ENCODE measurements around the gene SUMF1.

SUMF1 gene

DNA sequence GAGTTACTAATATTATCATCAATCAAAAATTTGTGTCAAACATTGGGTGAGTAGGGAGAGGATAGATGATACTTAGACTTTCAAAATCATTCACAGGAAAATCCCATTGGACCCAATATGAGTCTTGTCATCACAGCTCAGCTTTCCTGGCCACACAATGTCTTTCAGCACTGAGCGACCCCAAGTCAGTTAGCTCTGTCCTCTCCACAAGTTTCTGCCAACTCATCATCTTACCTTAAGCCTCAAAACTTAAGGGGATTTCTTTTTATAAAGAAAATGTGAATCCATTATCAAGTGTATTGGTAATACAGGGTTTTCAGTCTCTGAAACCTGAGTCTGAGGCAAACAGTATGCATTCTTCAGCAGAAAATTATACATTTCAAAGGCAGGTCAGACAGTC lies 55.8 kb downstream of the SUMF1 start:
- no peak for DNase-seq

DNA sequence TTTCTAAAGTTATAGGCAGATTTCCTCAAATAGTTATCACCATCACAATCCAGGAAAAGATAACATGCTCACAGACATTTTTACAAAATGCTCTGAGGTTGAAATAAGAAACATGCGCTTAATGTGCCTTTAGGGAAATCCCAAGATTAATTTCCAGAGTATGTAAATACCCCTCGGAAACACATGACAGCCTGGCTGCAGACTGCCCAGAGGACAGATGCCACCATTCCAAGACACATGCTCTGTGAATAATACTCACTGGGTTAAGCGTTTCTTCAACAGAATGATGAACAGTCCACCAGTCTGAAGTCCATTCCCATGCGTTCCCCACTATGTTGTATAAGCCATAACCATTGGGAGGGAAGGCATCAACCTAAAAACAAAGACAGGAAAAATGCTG lies 56.5 kb downstream of the SUMF1 start:
- no peak for DNase-seq

DNA sequence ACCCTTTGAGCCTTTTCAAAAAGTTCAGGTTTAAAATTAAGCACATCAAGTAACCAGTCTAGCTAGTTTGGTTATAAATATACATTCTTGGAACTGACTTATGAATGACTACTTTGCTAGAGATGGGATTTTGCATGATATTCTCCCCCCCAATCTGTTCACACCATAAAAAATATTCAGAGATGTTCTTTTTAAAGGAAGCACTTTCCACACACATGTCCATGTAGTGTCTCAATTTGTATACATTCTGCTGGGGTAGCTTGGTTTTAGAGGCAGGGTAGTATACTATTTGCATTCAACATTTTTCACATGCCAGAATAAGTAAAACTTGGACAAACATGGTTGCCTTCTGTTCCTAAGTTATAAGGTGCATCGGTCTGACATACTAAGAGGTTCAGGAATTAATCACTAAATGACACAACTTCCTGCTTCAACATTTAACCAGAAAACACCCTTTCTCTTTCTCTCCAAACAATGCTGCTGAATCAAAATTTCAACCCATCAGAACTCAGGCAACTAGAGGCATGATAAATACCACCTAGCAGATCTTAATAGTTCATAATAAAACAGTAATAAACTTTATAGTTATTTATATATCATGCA lies 57.0 kb downstream of the SUMF1 start:
- DNase-seq = no peak

DNA sequence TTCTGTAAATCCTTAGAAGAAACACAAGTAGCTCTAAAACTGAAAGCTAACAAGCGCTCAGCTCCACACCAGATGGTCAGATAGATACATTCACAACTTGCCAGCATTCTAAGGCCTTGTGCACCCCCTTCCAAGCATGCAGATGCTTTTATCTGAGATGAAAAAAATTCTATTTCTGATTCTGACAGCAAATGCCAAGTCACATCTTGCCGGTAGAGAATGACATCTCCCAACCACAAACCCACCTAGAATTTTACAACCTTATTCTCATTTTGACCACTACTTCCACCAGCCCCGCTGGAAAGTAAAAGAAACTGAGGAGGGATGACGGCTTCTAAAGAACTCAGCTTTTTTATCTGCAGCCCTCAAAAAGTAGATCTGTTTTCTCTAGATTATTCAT lies 57.7 kb downstream of the SUMF1 start:
- no peak for DNase-seq

DNA sequence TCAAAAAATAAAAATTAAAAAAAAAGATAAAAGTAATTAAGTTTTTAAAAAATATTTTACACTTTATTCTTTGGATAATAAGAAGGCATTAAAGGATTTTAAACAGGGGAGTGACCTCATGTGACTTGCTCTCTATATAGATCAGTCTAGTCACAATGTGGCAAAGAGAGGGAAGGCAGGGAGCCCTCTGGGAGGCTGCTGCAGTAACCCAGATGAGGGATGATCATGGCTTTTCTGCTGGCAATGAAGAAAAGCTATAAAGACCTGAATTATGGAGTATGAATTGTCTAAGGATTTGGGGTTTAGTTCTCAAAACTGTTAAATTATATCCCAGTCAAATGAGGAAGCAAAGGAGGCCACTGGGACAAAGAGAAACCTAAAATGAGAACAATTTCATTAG lies 58.1 kb downstream of the SUMF1 start:
- DNase-seq = no peak

DNA sequence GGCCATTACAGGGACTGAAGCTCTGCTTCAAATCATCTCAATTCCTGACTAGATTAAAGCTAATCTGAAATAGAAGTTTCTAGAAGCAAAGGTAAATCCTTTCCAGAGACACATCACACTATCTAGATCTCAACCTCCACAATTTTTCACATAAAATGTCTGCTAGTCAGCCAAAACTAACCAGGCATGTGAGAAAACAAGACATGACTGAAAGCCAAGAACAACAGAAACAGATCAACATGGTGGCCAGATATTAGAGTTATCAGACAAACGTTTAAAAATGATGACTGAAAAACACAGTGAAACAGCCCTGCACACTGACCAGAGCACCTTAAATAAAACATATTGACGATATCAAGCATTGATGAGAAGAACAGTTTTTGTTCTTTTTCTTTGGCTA lies 59.1 kb downstream of the SUMF1 start:
- no peak for DNase-seq

DNA sequence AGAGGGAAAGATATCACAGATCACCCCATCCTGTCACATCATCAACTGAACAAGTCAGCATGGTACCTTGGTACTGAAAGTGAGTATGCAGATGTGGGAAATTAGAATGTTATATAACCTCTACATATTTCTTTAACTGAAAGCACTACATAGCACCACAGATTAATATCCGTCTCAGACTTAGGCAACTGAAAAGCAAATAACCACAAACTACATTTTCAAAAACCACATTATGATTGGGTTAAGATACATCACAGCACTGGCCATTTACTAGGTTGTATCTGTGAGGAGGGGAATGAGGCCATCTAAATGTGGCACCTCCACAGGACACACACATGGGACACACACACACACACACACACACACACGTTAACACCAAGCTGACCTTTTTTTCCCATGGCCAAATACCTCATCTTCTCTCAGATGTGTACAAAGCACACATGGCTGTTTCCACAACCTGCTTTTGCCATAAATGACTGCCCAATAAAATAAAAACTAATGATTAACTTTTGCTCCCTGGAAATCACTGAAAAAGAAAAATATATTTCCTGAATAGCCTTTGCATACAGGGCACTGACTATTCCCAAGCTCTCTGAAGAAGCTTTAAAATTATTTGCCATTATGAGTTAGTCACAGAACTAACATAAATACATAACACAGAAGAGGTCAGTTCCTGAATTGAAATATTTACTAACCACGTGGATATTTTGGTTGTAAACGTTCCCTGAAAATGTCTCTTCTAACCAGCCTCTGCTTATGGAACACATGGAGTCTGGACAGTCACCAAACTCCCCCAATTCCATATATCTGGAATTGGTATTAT lies 60.1 kb downstream of the SUMF1 start:
- no peak for DNase-seq

DNA sequence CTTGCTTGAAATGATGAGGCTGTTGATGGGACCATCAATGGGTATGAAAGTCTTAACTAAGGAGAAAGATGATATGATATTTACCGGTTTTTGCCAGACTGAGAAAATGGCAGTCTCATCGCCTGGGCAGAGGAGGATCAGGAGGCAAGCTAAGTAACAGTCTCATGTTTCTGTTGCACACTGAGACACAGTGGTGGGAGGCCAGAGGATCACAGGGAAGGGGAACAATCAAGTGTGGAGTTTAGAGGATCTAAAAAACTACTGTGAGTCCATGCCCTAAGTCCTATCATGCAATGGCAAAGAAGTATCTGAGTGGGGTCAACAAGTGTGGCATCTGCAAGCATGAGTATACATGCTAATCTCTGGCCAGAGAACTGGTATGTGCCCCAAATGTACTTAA lies 62.2 kb downstream of the SUMF1 start:
- no peak for DNase-seq

DNA sequence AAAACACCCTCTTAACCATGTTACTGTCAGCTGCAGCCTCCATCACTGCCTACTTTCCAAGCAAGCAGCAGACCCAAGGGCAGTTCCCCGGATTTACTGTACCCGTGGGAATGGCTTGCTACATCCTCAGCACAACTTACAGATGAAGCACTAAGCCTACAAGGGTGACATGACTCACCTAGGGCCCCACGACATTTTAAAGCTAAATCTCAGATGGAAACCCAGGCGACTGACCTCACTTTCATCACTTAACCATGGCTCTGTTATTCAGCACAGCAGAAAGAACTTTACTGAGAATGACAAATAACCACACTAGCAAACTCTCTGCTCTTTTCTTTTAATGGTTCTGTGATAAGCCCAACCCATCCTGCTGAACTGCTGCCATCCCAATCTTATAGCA lies 65.6 kb downstream of the SUMF1 start:
- no peak for DNase-seq

DNA sequence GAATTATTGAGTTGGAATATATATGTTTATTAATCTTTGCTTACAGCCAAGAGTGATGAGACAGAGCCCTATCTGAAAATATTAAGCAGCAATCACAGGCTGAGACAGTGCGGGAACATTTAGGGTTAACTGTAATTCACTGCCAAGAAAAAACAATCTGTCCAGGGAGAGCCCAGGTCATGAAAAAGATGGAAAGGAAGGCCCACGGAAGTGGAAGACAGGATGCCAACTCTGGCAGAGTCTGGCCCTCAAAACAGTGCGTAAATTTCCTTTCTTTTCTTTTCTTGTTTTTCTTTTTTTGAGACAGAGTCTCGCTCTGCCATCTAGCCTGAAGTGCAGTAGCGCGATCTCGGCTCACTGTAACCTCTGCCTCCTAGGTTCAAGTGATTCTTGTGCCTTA lies 67.6 kb downstream of the SUMF1 start:
- no peak for DNase-seq

DNA sequence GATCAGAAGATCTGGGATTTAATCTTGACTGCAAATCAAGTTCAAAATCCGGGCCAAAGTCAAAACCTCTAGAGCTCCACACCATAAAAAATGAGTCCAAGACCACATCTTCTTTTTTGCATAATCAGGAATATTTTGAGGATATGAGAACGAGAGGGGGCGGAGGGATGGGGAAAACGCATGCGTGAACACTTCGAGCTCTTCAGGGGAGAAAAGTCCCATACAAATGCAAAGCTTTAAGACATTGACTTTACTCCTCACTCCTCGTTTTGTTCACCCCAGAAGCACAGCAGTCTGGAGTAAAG lies 68.2 kb downstream of the SUMF1 start:
- DNase-seq = no peak

DNA sequence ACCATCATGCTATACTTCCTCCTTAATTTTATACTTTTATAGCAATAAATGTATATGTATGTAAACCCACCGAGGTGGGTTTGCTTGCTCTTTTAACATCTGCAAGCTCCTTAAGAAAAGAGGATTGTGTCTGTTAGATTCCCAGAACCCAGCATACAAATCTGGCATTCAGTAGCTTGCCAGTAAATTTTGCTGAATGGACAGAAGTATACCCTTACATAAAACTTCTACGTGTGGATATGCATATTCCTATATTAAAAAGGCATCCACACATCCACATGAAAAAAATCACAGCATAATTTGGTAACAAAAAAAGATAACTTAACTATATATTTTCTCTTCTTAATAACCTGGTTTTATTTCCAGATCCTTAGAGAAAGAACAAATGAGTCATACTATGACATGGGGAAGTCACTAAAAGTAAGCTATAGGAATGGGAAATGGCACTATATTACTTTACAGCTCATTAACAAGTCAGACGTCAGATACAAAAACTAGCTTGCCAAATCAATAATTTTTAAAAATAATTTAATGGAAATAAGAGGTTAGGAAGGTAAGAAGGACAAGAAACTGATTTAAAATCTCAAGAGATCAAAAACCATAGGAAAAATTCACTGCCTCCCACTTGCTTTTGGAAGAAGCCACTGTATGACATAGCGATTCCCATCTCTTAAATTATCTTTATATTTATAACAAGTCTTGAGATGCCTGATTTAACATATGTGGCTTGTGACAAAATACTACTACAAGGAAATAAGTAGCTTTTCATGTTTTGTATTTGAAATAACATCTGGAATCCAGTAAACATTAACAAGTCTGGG lies 68.7 kb downstream of the SUMF1 start:
- no peak for DNase-seq

DNA sequence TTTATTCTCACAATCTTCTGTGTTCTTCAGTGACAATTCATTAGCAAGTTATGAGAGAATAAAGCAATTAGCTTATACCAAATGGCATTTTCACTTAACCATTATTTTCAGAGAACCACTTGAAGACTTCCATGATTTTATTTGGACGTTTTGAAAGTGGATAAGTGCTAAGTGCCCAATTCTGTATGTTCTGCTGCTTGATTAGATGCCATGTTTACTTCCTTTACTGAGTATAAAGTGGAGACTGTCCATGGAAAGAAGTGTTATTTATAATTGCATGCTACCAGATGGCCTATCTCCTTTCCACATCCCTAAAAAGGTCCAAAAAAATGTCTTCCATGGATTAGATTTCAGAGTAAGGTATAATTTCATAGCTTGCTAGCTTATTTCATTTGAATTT lies 69.6 kb downstream of the SUMF1 start:
- DNase-seq = no peak

DNA sequence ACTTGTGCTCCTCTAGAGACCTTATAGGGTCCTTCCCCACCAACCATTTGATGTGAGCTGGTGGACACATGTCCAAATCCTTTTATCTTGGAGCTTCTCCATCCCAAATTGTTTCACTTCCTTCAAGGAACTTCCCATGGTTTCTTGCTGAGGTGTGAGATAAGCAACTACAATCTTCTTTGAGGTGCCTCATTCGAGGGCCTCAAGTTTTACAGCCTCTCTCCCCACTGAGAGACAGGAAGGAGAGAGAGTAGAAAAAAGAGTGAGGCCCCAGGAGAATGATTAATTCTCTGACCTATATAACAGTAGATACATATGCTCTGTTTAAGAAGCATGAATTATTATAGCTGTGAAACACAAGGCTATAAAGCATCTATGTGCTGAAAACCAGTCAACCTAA lies 70.5 kb downstream of the SUMF1 start:
- DNase-seq = no peak

DNA sequence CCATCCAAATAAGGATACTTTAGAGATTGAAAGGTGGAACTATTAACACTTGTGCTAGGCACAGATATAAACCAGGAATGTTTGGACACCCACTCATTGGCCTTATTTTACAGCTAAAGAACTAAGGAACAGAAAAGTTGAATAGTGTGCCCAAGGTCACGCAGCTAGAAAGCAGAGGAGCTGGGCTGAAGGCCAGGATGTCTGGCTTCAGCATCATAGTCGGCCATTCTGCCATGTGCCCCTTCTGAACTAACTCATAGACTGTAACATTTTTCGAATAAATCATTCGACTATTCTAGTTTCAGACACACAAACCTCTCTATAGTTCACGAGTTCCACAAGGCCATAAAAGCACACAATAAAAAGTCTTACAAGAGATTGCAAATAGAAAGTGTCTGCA lies 71.1 kb downstream of the SUMF1 start:
- DNase-seq = no peak

DNA sequence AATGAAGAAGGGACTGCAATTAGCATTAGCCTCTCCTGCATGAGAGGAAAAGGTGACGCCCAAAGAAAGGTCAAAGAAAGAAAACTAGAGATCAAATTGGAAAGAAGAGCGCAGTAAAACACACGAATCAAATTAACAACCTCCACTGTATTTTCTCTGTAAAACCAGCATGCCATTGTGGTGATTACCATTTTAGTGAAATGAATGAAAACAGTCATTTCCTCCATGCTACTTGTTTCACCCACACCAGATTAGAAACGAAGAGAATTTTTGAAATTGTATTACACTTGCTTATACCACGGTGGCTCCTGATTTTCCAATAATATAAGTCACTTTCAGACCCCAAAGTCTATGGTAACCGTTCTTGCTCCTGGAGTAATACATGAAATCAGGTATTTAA lies 71.6 kb downstream of the SUMF1 start:
- no peak for DNase-seq

DNA sequence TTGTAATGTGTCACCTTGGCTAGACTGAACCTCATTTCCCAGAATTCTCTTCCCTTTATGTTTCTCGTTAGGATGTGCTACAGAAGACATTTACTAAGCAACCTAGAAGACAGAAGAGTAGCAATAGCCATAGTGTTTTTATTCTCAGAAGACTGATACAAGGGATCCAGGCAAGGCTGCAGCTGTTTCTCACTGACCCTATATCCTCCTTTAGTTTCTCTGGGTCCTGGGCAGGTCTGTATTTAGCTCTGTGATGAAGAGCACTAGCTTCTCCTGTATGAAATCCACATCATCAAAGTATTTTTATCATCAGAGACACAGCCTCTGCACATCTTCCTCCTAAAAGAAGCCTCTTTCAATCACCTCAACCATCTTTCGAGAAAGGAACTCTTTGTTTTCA lies 72.5 kb downstream of the SUMF1 start:
- DNase-seq = no peak

DNA sequence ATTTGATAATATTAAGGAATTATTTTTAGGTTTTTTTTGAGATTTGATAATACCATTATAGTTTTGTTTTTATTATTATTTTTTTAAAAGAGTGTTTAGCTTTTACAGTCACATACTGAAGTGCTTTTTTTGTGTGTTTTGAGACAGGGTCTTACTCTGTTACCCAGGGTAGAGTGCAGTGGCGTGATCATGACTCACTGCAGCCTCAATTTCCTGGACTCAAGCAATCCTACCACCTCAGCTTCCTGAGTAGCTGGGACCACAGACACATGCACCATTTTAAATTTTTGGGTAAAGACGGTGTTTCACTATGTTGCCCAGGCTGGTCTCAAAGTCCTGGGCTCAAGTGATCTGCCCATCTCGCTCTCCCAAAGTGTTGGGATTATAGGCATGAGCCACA lies 73.0 kb downstream of the SUMF1 start:
- peak; percentile 18 for DNase-seq

DNA sequence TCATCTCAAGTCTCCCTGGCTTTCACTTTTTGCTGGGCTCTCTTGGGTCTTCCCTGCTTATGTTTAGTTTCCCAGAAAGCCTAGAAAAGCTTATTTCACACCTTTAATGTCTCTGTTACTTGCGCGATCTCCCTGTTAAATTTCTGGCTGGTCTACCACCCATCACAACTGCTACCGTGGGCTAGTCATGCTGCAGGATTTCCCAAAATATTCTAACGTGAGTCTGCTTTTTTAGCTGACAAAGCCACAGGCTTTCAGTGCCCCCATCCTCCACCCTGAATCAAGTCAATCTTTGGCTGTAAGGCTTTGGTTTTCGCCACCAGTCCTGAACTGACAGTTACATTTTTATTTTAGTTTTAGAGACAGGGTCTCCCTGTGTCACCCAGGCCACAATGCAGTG lies 74.1 kb downstream of the SUMF1 start:
- DNase-seq = no peak

DNA sequence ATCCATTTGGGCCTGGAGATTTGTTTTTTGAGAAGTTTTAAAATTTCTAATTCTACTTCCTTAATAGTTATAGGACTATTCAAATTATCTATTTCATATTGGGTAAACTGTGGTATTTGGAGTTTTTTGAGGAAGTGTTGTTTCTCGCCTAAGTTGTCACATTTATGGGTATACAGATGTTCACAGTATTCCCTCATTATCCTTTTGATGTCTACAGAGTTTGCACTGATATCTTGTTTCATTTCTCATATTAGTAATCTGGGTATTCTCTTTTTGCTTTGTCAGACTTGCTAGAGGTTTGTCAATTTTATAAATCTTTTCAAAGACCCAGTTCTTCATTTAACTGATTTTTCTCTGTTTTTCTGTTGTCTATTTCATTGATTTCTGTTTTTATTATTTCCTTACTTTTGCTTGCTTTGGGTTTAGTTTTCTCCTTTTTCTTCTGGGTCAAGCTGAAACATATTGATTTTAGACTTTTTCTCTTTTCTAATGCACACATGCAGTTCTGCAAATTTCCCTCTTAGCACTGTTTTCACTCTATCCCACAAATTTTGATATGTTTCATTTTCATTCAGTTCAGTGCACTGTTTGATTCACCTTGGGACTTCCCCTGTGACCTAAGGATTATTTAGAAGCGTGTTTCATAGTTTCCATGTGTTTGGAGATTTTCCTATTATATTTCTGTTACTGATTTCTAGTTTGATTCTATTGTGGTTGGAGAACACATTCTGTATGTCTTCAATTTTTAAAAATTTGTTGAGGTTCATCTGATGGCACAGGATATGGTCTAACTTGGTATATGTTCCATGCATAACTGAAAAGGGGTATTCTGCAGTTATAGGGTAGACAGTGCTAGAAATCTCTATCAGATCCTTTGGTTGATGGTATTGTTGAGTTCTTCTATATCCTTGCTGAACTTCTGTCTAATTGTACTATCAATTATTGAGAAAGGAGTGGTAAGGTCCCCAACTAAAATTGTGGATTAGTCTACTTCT lies 79.6 kb downstream of the SUMF1 start:
- no peak for DNase-seq

DNA sequence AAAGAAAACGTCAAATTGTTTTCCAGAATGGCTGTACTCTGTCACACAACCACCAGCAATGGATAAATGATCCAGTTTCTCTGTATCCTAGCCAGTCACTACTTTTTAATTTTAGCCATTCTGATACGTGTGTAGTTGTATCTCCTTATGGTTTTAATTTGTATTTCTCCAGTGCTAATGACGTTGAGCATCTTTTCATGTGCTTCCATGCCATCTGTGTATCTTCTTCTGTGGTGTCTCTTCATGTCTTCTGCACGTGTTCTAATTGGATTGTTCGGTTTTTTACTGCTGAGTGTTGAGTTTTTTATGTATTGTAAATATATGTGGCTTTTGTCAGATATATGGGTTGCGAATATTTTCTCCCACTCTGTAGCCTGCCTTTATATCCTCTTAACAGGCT lies 81.9 kb downstream of the SUMF1 start:
- no peak for DNase-seq

DNA sequence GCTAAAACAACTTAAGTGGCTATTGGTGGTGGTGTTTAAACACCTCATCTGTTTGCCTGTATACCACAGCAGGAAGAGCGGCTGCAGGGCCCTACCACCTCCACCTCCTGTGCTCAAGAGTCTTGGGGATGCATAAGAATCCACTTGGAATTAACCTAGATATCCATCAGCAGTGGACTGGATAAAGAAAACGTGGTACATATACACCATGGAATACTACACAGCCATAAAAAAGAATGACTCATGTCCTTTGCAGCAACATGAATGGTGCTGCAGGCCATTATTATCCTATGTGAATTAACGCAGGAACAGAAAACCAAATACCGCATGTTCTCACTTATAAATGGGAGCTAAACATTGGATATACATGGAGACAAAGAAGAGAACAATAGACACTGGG lies 87.1 kb downstream of the SUMF1 start:
- no peak for DNase-seq

DNA sequence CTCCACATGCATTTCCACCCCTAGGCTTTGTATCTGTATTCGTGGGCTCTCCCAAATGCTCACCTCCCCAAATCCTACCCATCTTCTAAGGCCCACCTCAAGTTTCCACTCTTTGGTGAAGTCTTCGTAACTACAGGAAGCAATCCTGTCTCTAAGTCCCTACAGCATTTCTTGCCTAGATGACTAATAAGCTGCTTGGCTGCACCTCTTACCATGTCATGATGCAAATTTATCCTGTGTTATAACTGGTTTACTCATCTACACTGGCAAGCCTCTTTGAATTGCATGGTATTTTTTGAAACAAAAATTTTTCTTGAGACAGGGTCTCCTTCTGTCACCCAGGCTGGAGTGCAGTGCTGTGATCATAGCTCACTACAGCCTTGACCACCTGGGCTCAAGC lies 90.6 kb downstream of the SUMF1 start:
- no peak for DNase-seq
